Measurements from ENCODE around the gene MASP1.

MASP1 gene

GRCh38 chr3:187185759-187186158 is 105.8 kb downstream of the MASP1 start:
- TF ChIP-seq FOXP2 (optimal IDR thresholded peaks at IDR 0.05; ENCODE audit: borderline replicate concordance, extremely low read depth, extremely low read length, insufficient read depth) = no peak
- TF ChIP-seq TAF1 (IDR thresholded peaks at IDR 0.05; ENCODE audit: borderline replicate concordance, insufficient read depth, low read length) = no peak
- no peak for TF ChIP-seq SIN3A (IDR thresholded peaks at IDR 0.05; ENCODE audit: borderline replicate concordance, insufficient read depth, low read length)
- no peak for TF ChIP-seq REST (IDR thresholded peaks at IDR 0.05; ENCODE audit: insufficient read depth in 1 of 2, low read depth in 2 of 2, low read length in 2 of 2)
- no peak for TF ChIP-seq POLR2AphosphoS5 (IDR thresholded peaks at IDR 0.05; ENCODE audit: low read depth, low read length)
